ENCODE results near the gene CDHR3.
"Not testable (repeated sequence)": the region's sequence is repeated elsewhere in the genome, so short reads cannot be mapped to it uniquely, and the experiment has no call there.

CDHR3 gene

DNA sequence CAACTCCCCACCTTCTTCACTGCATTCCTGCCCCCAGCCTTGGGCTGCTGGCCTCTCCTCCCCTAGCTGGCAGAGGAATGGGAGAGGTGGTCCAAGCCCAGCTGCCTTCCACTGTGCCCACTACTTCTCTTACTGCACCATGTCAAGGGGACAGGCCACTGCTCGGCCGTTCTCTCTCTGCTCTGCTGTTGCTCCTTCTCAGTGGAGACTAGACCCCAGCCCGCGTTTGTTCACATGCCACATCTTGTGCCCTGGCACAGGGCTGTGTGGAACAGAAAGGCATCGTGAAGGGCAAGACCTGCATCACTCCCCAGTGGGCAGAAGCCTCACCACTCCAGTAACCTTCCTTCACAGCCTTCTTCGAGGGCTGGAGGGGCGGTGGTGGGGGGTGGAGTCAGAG lies 711 bp upstream of the CDHR3 start:
- no peak for DNase-seq (ENCODE audit: low read depth in 2 of 2, low spot score in 1 of 2)

DNA sequence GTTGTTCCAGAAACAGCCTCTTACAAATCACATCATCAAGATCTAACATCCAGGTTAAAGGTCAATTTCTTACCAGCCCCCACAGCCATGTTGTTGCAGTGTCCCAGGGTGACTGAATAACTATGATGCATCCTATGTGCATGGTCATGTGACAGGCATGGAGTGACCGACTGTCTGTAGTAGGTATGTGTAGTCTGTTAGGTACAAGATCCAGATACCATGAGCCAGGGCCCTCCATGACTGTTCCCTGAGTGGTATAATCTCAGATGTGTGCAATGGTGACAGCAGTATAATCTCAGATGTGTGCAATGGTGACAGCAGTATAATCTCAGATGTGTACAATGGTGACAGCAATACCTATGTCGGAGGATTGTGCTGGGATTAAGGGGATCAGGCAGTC lies 8.8 kb downstream of the CDHR3 start:
- no peak for DNase-seq (ENCODE audit: low read depth in 2 of 2, low spot score in 1 of 2)

DNA sequence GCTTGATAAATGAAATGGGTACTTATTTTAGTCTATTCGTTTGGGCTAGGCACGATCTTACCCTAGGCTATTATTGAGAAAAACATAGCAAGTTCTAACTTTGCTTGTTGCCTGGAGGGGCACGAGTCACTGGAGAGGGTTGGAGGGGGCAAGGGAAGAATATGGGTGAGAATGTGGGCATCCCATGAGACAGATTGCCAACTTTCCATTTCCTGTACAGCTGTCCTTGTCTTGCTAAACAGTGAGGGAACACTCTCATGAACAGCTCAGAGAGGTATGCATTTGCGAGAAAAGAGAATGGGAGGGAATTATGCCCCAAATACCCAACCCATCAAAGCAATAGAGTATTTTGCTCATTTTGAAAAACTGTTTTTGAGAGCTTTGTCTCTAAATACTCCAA lies 9.2 kb downstream of the CDHR3 start:
- no peak for DNase-seq (ENCODE audit: low read depth in 2 of 2, low spot score in 1 of 2)

DNA sequence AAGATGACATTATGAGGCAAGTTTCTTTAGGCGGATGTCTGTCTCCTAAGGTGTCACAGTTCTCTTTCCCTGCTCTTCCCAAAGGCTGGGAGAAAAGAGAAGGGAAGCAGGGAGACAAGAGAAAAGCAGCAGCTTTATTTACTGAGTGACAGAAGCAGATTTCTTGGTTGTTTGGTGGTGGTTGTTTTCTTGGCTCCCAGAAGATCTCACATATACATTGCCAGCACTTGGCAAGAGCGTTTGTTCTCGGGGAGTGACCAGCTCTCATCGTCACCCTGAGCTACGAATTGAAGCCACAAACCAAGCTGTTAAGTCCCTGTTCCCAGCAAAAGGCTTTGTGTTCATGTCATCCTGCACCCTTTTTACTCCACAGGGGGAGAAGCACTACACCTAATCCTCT lies 11.4 kb downstream of the CDHR3 start:
- no peak for DNase-seq (ENCODE audit: low read depth in 2 of 2, low spot score in 1 of 2)

DNA sequence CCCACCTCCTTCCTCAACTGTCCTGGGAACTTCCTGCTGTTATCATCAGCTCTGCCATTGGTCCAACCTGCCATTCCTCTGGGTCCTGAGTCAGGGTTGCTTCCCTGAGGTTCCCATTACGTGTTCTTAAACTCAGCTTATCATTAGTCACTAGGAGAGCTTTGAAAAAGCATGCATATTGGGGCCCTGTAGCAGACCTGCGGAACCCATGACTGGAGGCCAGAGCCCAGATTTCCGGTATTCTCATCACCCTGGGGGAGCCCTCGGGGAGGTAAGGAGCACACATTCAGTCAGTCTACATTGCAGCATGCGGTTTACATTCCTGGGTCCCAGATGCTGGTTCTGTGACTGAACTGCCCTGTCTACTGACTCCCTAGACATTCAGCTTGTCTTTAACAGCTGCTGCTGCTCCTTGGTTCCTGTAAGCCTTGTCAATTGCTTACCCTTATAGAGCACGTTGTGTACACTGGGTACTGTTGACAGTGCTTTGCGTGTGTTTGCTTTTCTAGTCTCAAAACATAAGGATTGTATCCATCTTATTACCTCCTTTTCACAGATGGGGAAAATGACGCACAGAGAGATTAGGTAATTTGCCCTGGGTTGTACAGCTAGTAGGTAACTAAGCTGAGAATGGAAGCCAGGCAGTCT lies 12.8 kb downstream of the CDHR3 start:
- DNase-seq (ENCODE audit: low read depth in 2 of 2, low spot score in 1 of 2) = no peak

DNA sequence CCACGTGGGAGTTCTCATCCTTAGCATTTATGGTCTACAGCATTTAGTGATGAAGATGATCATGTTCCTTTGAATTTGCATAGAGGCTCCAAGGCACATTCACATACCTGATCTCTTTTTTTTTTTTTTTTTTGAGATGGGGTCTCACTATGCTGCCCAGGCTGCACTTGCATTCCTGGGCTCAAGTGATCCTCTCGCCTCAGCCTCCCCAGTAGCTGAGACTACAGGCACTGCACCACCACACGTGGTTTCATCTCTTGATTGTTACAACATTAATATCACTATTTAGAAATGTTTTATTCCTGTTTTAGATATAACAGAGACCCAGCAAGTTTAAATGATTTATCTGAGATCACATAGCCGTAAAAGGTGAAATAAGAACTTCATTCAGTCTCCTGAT lies 13.8 kb downstream of the CDHR3 start:
- DNase-seq (ENCODE audit: low read depth in 2 of 2, low spot score in 1 of 2) = no peak

DNA sequence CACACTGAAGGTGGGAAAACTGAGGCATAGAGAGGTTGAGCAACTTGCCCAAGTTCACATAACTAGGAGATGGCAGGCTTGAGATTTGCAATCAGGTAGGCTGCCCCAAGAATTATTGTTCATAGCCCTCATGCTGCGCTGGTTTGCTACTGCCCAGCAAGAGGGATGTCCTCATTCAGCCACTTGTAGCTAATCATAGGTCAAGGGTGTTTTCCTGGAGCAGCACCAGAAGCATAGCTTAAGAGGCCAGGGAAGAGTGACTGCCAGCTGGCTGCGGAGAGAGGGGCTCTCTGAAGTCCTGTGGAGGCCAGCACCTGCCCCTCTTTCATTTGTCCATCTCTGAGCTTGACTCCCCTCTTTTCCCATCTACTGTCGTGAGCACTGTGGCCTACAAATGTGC lies 15.0 kb downstream of the CDHR3 start:
- DNase-seq (ENCODE audit: low read depth in 2 of 2, low spot score in 1 of 2) = no peak

GRCh38 chr7:105978974-105979373 lies 15.9 kb downstream of the CDHR3 start:
- DNase-seq (ENCODE audit: low read depth in 2 of 2, low spot score in 1 of 2) = no peak

DNA sequence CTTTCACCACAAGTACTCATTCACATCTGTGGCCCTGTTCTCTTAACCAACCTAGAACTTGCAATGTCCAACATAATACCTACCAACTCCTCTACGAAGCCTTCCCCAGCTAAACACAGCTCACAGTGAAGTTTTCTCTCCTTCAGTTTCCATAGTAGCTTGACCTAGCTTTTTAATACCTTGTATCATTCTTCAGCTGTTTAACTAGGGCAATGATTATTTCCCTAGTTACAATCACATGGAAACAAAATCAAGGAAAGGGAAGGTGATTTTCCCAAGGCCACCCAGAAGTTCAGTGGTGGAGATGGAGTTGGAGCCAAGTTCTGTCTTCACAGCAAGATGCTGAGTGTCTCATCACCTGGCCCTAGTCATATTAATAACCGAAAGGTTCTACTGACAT lies 16.3 kb downstream of the CDHR3 start:
- no peak for DNase-seq (ENCODE audit: low read depth in 2 of 2, low spot score in 1 of 2)

- no peak for DNase-seq (ENCODE audit: low read depth in 2 of 2, low spot score in 1 of 2)
Measured at GRCh38 chr7:105980645-105981396, 17.8 kb downstream of the CDHR3 start.

DNA sequence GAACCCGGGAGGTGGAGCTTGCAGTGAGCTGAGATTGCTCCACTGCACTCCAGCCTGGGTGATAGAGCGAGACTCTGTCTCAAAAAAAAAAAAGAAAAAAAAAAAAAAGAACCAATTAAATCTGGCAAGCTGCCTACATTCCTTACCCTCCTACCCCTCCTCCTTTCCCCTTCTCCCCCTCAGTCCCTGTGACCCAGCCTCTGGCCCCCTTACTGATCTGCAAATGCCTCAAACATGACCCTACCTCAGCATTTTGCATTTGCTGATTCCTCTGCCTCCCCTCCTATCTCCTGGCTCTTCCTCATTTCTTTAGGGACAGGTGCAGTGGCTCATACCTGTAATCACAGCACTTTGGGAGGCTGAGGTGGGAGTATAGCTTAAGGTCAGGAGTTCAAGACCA lies 19.3 kb downstream of the CDHR3 start:
- no peak for DNase-seq (ENCODE audit: low read depth in 2 of 2, low spot score in 1 of 2)

- not testable (repeated sequence) for DNase-seq (ENCODE audit: low read depth in 2 of 2, low spot score in 1 of 2)
Measured at GRCh38 chr7:105984808-105985207, 21.7 kb downstream of the CDHR3 start.

DNA sequence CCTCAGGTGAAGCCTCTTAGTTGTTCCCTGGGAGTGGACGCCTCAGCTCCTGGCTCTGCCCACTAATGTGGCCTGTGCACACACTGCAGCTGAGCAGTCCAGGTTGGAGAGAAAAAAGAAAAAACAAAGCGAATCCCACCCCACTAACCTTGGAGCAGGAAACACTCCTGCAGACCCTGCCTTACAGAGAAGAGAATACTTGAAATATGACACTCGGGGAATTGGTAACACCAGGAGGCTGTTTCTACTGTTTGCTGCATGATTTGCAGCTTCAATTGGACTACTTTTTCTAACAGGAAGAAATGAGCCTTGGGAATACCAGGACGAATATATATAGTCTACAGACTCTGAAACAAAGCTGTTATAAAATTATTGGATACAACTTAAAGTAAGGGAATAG lies 22.2 kb downstream of the CDHR3 start:
- DNase-seq (ENCODE audit: low read depth in 2 of 2, low spot score in 1 of 2) = no peak

DNA sequence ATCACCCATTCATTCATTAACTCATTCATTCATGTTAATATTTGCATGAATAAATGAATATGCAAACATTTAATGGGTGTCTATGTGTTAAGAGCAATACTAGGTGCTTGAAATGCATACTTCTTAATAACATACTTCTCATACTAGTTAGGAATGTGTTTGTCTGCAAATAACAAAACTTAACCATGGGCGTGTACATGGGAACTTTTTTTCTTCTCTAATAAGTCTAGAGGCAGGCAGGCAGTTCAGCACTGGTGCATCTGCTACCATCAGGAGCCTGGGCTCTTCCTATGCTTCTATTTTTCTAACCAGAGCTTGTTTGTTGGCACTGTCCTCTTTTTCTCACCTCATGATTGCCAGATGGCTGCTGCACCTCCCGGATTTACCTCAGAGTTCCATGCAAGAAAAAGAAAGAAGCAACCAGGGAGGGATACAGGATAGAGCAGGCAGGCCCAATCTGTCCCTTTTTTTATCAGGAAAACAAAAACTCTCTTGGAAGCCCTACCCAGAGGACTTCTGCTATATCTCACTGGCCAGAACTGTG lies 22.7 kb downstream of the CDHR3 start:
- DNase-seq (ENCODE audit: low read depth in 2 of 2, low spot score in 1 of 2) = no peak

DNA sequence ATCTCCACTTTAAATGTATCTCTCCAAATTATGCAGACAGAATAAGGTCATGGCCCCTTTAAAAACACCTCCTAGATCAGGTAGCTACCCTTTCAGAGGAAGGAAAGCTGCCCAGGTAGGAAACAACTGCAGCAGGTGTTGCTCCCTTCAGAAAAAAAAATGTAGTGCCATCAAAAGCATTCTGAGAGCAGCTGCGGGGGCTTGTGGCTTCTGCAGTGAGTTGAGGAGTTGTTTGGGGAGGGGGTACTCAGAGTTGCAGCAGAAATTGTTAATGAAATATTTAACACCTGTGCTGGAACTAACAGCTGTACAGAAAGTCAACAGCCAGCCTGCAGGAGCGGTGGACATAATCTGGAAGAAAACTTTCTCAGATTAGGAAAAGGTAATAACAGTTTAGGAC lies 24.0 kb downstream of the CDHR3 start:
- no peak for DNase-seq (ENCODE audit: low read depth in 2 of 2, low spot score in 1 of 2)

- no peak for DNase-seq (ENCODE audit: low read depth in 2 of 2, low spot score in 1 of 2)
Measured at GRCh38 chr7:105988276-105988675, 25.2 kb downstream of the CDHR3 start.

DNA sequence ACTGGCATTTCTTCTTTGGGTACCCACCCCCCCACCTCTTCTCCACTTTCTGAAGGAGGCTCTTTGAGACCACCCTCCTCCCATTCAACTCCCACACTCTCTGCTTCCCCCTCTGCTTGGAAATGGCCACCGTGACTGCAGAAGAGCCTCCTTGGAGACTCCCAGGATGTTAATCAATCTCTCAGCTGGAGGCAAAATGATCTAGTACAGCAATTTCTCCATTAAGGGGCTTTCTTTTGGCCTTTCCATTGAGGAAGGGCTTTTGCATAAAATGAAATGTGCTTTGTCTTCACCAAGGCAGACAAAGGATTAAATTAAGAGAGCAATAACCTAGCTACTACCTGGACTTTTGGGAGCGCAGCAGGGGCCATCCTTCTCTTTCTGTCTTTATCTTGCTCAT lies 26.1 kb downstream of the CDHR3 start:
- no peak for DNase-seq (ENCODE audit: low read depth in 2 of 2, low spot score in 1 of 2)

DNA sequence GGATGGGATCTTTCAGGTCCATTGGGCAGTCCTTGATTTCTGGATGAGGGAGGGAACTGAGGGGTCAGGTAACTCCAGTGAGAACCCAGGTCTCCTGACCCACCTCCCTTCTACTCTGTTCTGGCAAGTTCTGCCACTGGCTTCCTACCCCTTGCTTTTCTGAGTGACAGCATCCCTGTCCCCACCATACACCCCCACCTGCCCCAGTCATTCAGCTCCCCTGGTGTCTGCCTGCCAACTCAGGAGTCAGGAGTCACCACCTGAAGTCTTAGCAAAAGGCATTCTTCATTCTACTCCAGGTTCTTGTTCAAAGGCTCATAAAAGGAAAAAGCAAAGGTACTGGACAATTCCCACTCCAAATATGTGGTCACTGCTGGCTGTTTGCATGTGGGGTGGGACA lies 26.6 kb downstream of the CDHR3 start:
- no peak for DNase-seq (ENCODE audit: low read depth in 2 of 2, low spot score in 1 of 2)

DNA sequence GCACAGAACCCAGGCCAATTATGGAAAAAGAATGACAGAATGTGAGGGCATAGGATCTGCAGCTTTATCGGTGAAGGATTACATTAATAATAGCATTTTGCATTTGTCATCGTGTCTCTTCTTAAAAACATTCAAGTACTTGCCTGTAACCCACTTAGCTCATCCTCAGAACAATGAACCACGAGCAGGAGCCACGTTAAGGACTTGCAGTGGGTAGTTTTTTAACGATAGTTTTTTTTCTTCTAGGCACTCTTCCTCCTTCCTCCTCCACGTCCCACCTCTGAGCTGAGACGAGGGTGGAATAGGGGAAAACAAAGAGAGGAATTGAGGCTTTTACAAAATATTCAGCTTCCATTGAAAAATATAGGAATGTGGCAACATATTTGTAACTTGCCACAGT lies 27.1 kb downstream of the CDHR3 start:
- DNase-seq (ENCODE audit: low read depth in 2 of 2, low spot score in 1 of 2) = no peak

DNA sequence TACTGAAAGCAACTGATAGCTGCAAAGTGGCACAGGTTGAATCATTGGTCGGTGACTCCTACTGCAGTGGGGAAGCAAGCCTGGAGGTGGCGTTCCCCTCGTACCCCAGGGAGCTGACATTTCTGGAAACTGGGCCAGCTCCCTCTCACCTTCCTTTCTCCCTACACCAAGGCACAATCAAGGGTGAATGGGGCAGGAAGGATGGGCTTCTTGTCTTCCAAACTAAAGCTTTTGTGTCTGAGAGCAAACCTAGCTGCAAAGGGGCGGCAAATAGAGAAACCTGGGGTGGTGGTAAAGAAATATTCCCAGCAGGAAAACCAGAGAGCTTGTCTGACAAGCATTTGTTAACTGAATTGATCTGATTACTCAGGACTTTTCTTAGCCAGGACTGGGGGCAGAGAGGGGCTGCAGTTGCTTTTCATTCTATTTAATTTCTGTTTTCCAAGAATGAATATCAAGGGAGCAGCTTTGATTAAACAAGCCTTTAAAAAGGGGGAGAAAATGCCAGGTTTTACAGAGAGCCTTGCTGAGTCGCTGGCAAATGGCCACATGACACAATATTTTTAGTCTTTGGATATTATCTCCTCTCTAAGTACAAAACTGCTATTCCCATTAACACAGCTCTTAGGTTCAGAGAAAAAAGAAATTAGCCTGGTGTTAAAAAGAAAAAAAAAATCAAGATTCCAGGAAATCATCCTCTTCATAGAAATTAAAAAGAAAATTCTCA lies 27.8 kb downstream of the CDHR3 start:
- no peak for DNase-seq (ENCODE audit: low read depth in 2 of 2, low spot score in 1 of 2)

- DNase-seq (ENCODE audit: low read depth in 2 of 2, low spot score in 1 of 2) = no peak
Measured at GRCh38 chr7:105992905-105993304, 29.8 kb downstream of the CDHR3 start.

Data from stimulated activated CD8-positive, alpha-beta memory T cell treated with anti-CD3 and anti-CD28 coated beads, Interleukin-4, amount 100 ng/mL, for 4 hours (primary cell).